ENCODE data around the gene GOT1. TPM values are rescaled to one million over a fixed set of nuclear protein-coding genes. Genes with fewer than 3 reads are reported as not detected.

Gene GOT1
- total and polyA plus RNA-seq, 2 of the 8 experiments (the other 6 are each of a cell fraction or from before 2014, with no cell fraction given): 16.7 to 47.0 TPM

- no peak for TF ChIP-seq CTBP2 (IDR thresholded peaks at IDR 0.05; ENCODE audit: borderline replicate concordance, insufficient read depth, insufficient read length, low read length)
- no peak for TF ChIP-seq ASH2L (IDR thresholded peaks at IDR 0.05; ENCODE audit: low read length)
- TF ChIP-seq TAF7 (optimal IDR thresholded peaks at IDR 0.05; ENCODE audit: borderline replicate concordance, low read depth, low read length): no peak
- TF ChIP-seq HDAC6 (IDR thresholded peaks at IDR 0.05; ENCODE audit: low read depth, low read length): no peak
Measured at GRCh38 chr10:99449023-99449422, 18.6 kb upstream of the GOT1 start (continued).

Data from H1 (cell line).